HG02642 (cell line): Measurements from ENCODE around the gene WDHD1.
A peak's percentile ranks its signal among the peaks of the same experiment; 100 is the strongest.
"Not testable (repeated sequence)": the region's sequence is repeated elsewhere in the genome, so short reads cannot be mapped to it uniquely, and the experiment has no call there.

Experiments
- ATAC-seq: cut with Tn5 transposase; IDR thresholded peaks from one replicate; pipeline ENCODE4 v1.9.1; 2021; ENCODE audit warnings: mild to moderate bottlenecking; ENCODE audit not compliant: unreplicated experiment, poor library complexity

WDHD1 gene

GRCh38 chr14:54918427-54918826, 108.5 kb downstream of the WDHD1 start:
- ATAC-seq, result no peak

- no peak for ATAC-seq
Observed at GRCh38 chr14:54916101-54916500, 110.8 kb downstream of the WDHD1 start.

GRCh38 chr14:54909817-54910558, 116.9 kb downstream of the WDHD1 start:
- no peak for ATAC-seq

GRCh38 chr14:54908973-54909372, 117.9 kb downstream of the WDHD1 start:
- not testable (repeated sequence) for ATAC-seq

- ATAC-seq, result no peak
Observed at GRCh38 chr14:54908190-54908589, 118.7 kb downstream of the WDHD1 start.

- ATAC-seq, result no peak
Observed at GRCh38 chr14:54906075-54906474, 120.8 kb downstream of the WDHD1 start.

- ATAC-seq, result peak; percentile 87
Observed at GRCh38 chr14:54902521-54903420, 124.1 kb downstream of the WDHD1 start, which contains the start of gene GCH1. Gene GCH1, minus strand, starts transcription at chr14:54902826. Its CDS starts 163 bp downstream, at chr14:54902663.

- ATAC-seq, result peak; percentile 58
Observed at GRCh38 chr14:54902143-54902520, 124.8 kb downstream of the WDHD1 start.

GRCh38 chr14:54901380-54902142, 125.3 kb downstream of the WDHD1 start:
- no peak for ATAC-seq

GRCh38 chr14:54899573-54899972, 127.3 kb downstream of the WDHD1 start:
- no peak for ATAC-seq

- not testable (repeated sequence) for ATAC-seq
Observed at GRCh38 chr14:54897809-54898555, 128.9 kb downstream of the WDHD1 start.

GRCh38 chr14:54895683-54896082, 131.2 kb downstream of the WDHD1 start:
- no peak for ATAC-seq

- ATAC-seq, result no peak
Observed at GRCh38 chr14:54894995-54895394, 131.9 kb downstream of the WDHD1 start.

GRCh38 chr14:54893151-54893760, 133.6 kb downstream of the WDHD1 start:
- ATAC-seq, result no peak

- ATAC-seq, result no peak
Observed at GRCh38 chr14:54891471-54892245, 135.2 kb downstream of the WDHD1 start.

- ATAC-seq, result peak; percentile 75
Observed at GRCh38 chr14:54890788-54891187, 136.1 kb downstream of the WDHD1 start.

GRCh38 chr14:54889919-54890318, 137.0 kb downstream of the WDHD1 start:
- no peak for ATAC-seq
